SK-N-SH treated with all-trans-retinoic acid at 6 μM for 48 hours (cell line): ENCODE results near the gene PRAMEF1.

ENCODE experiments used
- ATAC-seq: fragments of 200-7000 bp; cut with Tn5 transposase; 3 replicates; pipeline ENCODE4 v1.9.1; 2020; ENCODE audit warnings: mild to moderate bottlenecking, moderate library complexity
- ARNTL ChIP-seq: fragments of 450-650 bp; formaldehyde crosslinking; IDR thresholded peaks from 2 replicates; pipeline ENCODE4 v1.5.0; 2020; ENCODE audit warnings: low read depth, mild to moderate bottlenecking, moderate library complexity, borderline replicate concordance
- BACH2 ChIP-seq: fragments of 250-450 bp; sonication (Bioruptor Pico); IDR thresholded peaks from 2 replicates; pipeline ENCODE4 v1.9.0; 2021; ENCODE audit warnings: mild to moderate bottlenecking, borderline replicate concordance
- CREB5 ChIP-seq: fragments of 250-450 bp; sonication (Bioruptor Pico); IDR thresholded peaks from 2 replicates; pipeline ENCODE4 v1.5.1; 2020; ENCODE audit warnings: low read depth, mild to moderate bottlenecking, moderate library complexity
- CSDC2 ChIP-seq: fragments of 250-450 bp; sonication (Bioruptor Pico); IDR thresholded peaks from 2 replicates; pipeline ENCODE4 v1.5.0; 2020; ENCODE audit warnings: mild to moderate bottlenecking, moderate library complexity
- CSRNP3 ChIP-seq: fragments of 250-450 bp; sonication (Bioruptor Pico); IDR thresholded peaks from 2 replicates; pipeline ENCODE4 v1.5.1; 2021; ENCODE audit warnings: mild to moderate bottlenecking, moderate library complexity
- ESRRG ChIP-seq: fragments of 250-450 bp; sonication (Bioruptor Pico); IDR thresholded peaks from 2 replicates; pipeline ENCODE4 v1.6.1; 2021; ENCODE audit warnings: mild to moderate bottlenecking
- ISL1 ChIP-seq: fragments of 250-450 bp; sonication (Bioruptor Pico); IDR thresholded peaks from 2 replicates; pipeline ENCODE4 v2.1.2; 2022; ENCODE audit warnings: mild to moderate bottlenecking, moderate library complexity
- OSR1 ChIP-seq: fragments of 250-450 bp; sonication (Bioruptor Pico); IDR thresholded peaks from 2 replicates; pipeline ENCODE4 v1.8.0; 2022; ENCODE audit warnings: moderate library complexity, mild to moderate bottlenecking, inconsistent platforms
- PATZ1 ChIP-seq: fragments of 250-450 bp; sonication (Bioruptor Pico); IDR thresholded peaks from 2 replicates; pipeline ENCODE4 v1.8.0; 2020; ENCODE audit warnings: mild to moderate bottlenecking, moderate library complexity, borderline replicate concordance
- POU6F1 ChIP-seq: fragments of 250-450 bp; sonication (Bioruptor Pico); IDR thresholded peaks from 2 replicates; pipeline ENCODE4 v1.8.0; 2021; ENCODE audit warnings: low read depth, mild to moderate bottlenecking, moderate library complexity, borderline replicate concordance
- PPARA ChIP-seq: fragments of 250-450 bp; sonication (Bioruptor Pico); IDR thresholded peaks from 2 replicates; pipeline ENCODE4 v1.5.0; 2020; ENCODE audit warnings: mild to moderate bottlenecking, borderline replicate concordance
- RARB ChIP-seq: fragments of 250-450 bp; sonication (Bioruptor Pico); IDR thresholded peaks from 2 replicates; pipeline ENCODE4 v1.8.0; 2021; ENCODE audit warnings: mild to moderate bottlenecking, moderate library complexity
- SNAI2 ChIP-seq: fragments of 250-450 bp; sonication (Bioruptor Pico); IDR thresholded peaks from 2 replicates; pipeline ENCODE4 v1.5.0; 2020; ENCODE audit warnings: mild to moderate bottlenecking, moderate library complexity
- TOX ChIP-seq: fragments of 250-450 bp; sonication (Bioruptor Pico); IDR thresholded peaks from 2 replicates; pipeline ENCODE4 v1.8.0; 2021; ENCODE audit warnings: mild to moderate bottlenecking, moderate library complexity, borderline replicate concordance
- TSHZ2 ChIP-seq: fragments of 250-450 bp; sonication (Bioruptor Pico); IDR thresholded peaks from 2 replicates; pipeline ENCODE4 v1.5.0; 2020; ENCODE audit warnings: mild to moderate bottlenecking, moderate library complexity
- ZC3H10 ChIP-seq: fragments of 250-450 bp; sonication (Bioruptor Pico); IDR thresholded peaks from 2 replicates; pipeline ENCODE4 v1.5.1; 2021; ENCODE audit warnings: mild to moderate bottlenecking, moderate library complexity
- ZFP3 ChIP-seq: fragments of 250-450 bp; sonication (Bioruptor Pico); IDR thresholded peaks from 2 replicates; pipeline ENCODE4 v1.5.0; 2020; ENCODE audit warnings: mild to moderate bottlenecking, moderate library complexity
- ZFP30 ChIP-seq: fragments of 450-650 bp; formaldehyde crosslinking; IDR thresholded peaks from 2 replicates; pipeline ENCODE4 v1.5.0; 2022; ENCODE audit warnings: mild to moderate bottlenecking, moderate library complexity
- ZNF565 ChIP-seq: fragments of 450-650 bp; formaldehyde crosslinking; conservative IDR thresholded peaks from 2 replicates; pipeline ENCODE4 v1.5.0; 2020; ENCODE audit warnings: low read depth, mild to moderate bottlenecking, moderate library complexity
- ZNF70 ChIP-seq: fragments of 450-650 bp; formaldehyde crosslinking; IDR thresholded peaks from 2 replicates; pipeline ENCODE4 v1.5.0; 2020; ENCODE audit warnings: mild to moderate bottlenecking, moderate library complexity
- ZNF8 ChIP-seq: fragments of 450-650 bp; formaldehyde crosslinking; IDR thresholded peaks from 2 replicates; pipeline ENCODE4 v1.5.0; 2020; ENCODE audit warnings: mild to moderate bottlenecking, moderate library complexity

PRAMEF1 gene

GRCh38 chr1:12775443-12775842 is 15.8 kb upstream of the PRAMEF1 start:
- no peak for ATAC-seq
- TF ChIP-seq ZNF8 (no peak), TSHZ2 (no peak), BACH2 (no peak), TOX (no peak), RARB (CRISPR knock-in tag) (no peak), PPARA (no peak), ISL1 (CRISPR knock-in tag) (no peak), PATZ1 (CRISPR knock-in tag) (no peak), OSR1 (no peak), ZNF70 (CRISPR knock-in tag) (no peak), ZNF565 (no peak), CSDC2 (CRISPR knock-in tag) (no peak), ZC3H10 (CRISPR knock-in tag) (no peak), ZFP3 (CRISPR knock-in tag) (no peak), SNAI2 (no peak), ZFP30 (CRISPR knock-in tag) (no peak), CSRNP3 (no peak), POU6F1 (CRISPR knock-in tag) (no peak), CREB5 (CRISPR knock-in tag) (no peak)
- TF ChIP-seq, all 23 proteins: peak for 0

GRCh38 chr1:12776801-12777557 is 14.2 kb upstream of the PRAMEF1 start:
- TF ChIP-seq ZFP3 (CRISPR knock-in tag): no peak
- no peak for TF ChIP-seq ARNTL (CRISPR knock-in tag)
- no peak for TF ChIP-seq BACH2
- TF ChIP-seq ZNF8: no peak
- TF ChIP-seq ESRRG (CRISPR knock-in tag): no peak
- no peak for TF ChIP-seq PPARA
- no peak for TF ChIP-seq ZNF70 (CRISPR knock-in tag)
- no peak for TF ChIP-seq SNAI2
- TF ChIP-seq CREB5 (CRISPR knock-in tag): no peak
- no peak; the same call in 2 of the 3 replicates for ATAC-seq
